Prostate gland (tissue), 2 donors: Measurements from ENCODE around the gene GPR161. TPM values are rescaled to one million over a fixed set of nuclear protein-coding genes. Genes with fewer than 3 reads are reported as not detected.

Source experiments
- DNase-seq: peaks from one replicate; pipeline ENCODE4 v3.0.0-alpha.2; 2019; ENCODE audit warnings: low spot score
- H3K27ac ChIP-seq, 2 donors: fragments of 200-600 bp; sonication (generic); 2 replicates each; pipeline ENCODE4 v1.5.1; 2017 to 2019
- H3K27me3 ChIP-seq: fragments of 200-600 bp; sonication (generic); replicated peaks from 2 replicates; pipeline ENCODE4 v1.5.1; 2019; ENCODE audit not compliant: insufficient read depth
- H3K36me3 ChIP-seq, 2 donors: fragments of 200-600 bp; sonication (generic); 1 replicate in 1 of 2; 2 replicates in 1 of 2; pipeline versions ENCODE4 v1.5.1 to v1.8.1; 2017 to 2019
- H3K4me1 ChIP-seq: fragments of 200-600 bp; sonication (generic); replicated peaks from 2 replicates; pipeline ENCODE4 v1.5.1; 2019
- H3K4me3 ChIP-seq, 2 donors: fragments of 200-600 bp; sonication (generic); 2 replicates each; pipeline ENCODE4 v1.5.1; 2017 to 2019
- H3K9me3 ChIP-seq: fragments of 200-600 bp; sonication (generic); 2 replicates; pipeline ENCODE4 v1.5.1; 2017
- CTCF ChIP-seq, 4 experiments: fragments of 200-600 bp in 2 of 4; fragments of 450-650 bp in 2 of 4; sonication (generic) in 2 of 4; IDR thresholded peaks; 1 replicate in 3 of 4; 2 replicates in 1 of 4; pipeline ENCODE4 v1.5.1; 2016 to 2019; ENCODE audit warnings: antibody characterized with exemption in 4 of 4, mild to moderate bottlenecking in 2 of 4, moderate library complexity in 2 of 4
- POLR2A ChIP-seq: fragments of 450-650 bp; IDR thresholded peaks from one replicate; pipeline ENCODE4 v1.6.1; 2016; ENCODE audit warnings: antibody characterized with exemption, mild to moderate bottlenecking
- POLR2AphosphoS5 ChIP-seq: sonication (generic); formaldehyde crosslinking; IDR thresholded peaks from one replicate; pipeline ENCODE4 v1.6.1; 2017; ENCODE audit warnings: antibody characterized with exemption
- WGBS: methylation state at CpG from one replicate; pipeline ENCODE4 v1.1.5; 2018; 5-methylcytosine and 5-hydroxymethylcytosine counted together
- intact Hi-C: fragments of 100-400 bp; cut with DNase I; formaldehyde crosslinking; loops from one replicate; pipeline ENCODE4 v1.14.2; 2022
- total RNA-seq, 2 donors: library from RNA; depleted of rRNA; stranded (reverse); fragments of >200 nt; gene quantifications; one replicate each; pipeline ENCODE4 v1.1.0, GENCODE V29; 2016

GPR161 gene
- total RNA-seq, 2 donors from 2014 or later: 4.5 to 23.3 TPM

GRCh38 chr1:168082008-168082876 lies 54.5 kb downstream of the GPR161 start:
- no peak overlapping the region for H3K4me3 ChIP-seq
- no peaks in the 10 kb centered on the region for H3K9me3 ChIP-seq
- H3K36me3 ChIP-seq: no peaks in the 10 kb centered on the region
- TF ChIP-seq POLR2A (no peak), CTCF (IDR thresholded peaks at IDR 0.05) (peak; percentile 70 to 82 (median 76)), POLR2AphosphoS5 (peak; percentile 44)
- peak overlapping the region; percentile 9 to 20 for H3K27ac ChIP-seq
- no peaks in the 10 kb centered on the region for H3K4me1 ChIP-seq
- intact Hi-C loops: loop anchor here (5.0 kb wide), 2 partner anchors 145 to 280 kb away; partner anchors contain the start of genes DCAF6 and MPC2
- DNase-seq: peak; percentile 61
- H3K27me3 ChIP-seq: no peaks in the 10 kb centered on the region
- WGBS: 52% methylated on average over 8 of the region's 8 CpGs

GRCh38 chr1:168081373-168082007 lies 55.2 kb downstream of the GPR161 start:
- no peak overlapping the region for H3K4me3 ChIP-seq
- intact Hi-C loops: loop anchor here (5.0 kb wide), 2 partner anchors 144 to 279 kb away; partner anchors contain the start of genes DCAF6 and MPC2
- no peak for DNase-seq
- TF ChIP-seq POLR2AphosphoS5: no peak
- no peak for TF ChIP-seq POLR2A
- TF ChIP-seq CTCF (IDR thresholded peaks at IDR 0.05): no peak
- whole genome bisulfite sequencing: 84% methylated on average over 4 of the region's 4 CpGs
- H3K36me3 ChIP-seq: no peaks in the 10 kb centered on the region
- no peaks in the 10 kb centered on the region for H3K9me3 ChIP-seq
- H3K27ac ChIP-seq: peak overlapping the region in 1 of 2 donors; percentile 20
- H3K4me1 ChIP-seq: no peaks in the 10 kb centered on the region
- H3K27me3 ChIP-seq: no peaks in the 10 kb centered on the region

- no peak overlapping the region for H3K27ac ChIP-seq
- no peak for DNase-seq
- no peaks in the 10 kb centered on the region for H3K4me1 ChIP-seq
- intact Hi-C loops: loop anchor here (5.0 kb wide), 2 partner anchors 142 to 277 kb away; partner anchors contain the start of genes DCAF6 and MPC2
- H3K4me3 ChIP-seq: no peak overlapping the region
- no peaks in the 10 kb centered on the region for H3K36me3 ChIP-seq
- no peaks in the 10 kb centered on the region for H3K9me3 ChIP-seq
- H3K27me3 ChIP-seq: no peaks in the 10 kb centered on the region
- no peak for TF ChIP-seq CTCF (IDR thresholded peaks at IDR 0.05)
- no peak for TF ChIP-seq POLR2AphosphoS5
- TF ChIP-seq POLR2A: no peak
These were observed 57.0 kb downstream of the GPR161 start for GRCh38 chr1:168079761-168080160.

- no peaks in the 10 kb centered on the region for H3K4me1 ChIP-seq
- H3K36me3 ChIP-seq: no peaks in the 10 kb centered on the region
- TF ChIP-seq POLR2AphosphoS5: no peak
- TF ChIP-seq CTCF (IDR thresholded peaks at IDR 0.05): no peak
- H3K27me3 ChIP-seq: no peaks in the 10 kb centered on the region
- no peaks in the 10 kb centered on the region for H3K9me3 ChIP-seq
- WGBS: 89% methylated on average over 3 of the region's 3 CpGs
- H3K4me3 ChIP-seq: no peak overlapping the region
- H3K27ac ChIP-seq: no peak overlapping the region
- no peak for DNase-seq
- intact Hi-C loops: no loop called here
These were observed 67.3 kb downstream of the GPR161 start for GRCh38 chr1:168069384-168069783.
